Measurements from ENCODE around the gene EMILIN2. TPM values are rescaled to one million over a fixed set of nuclear protein-coding genes. Genes with fewer than 3 reads are reported as not detected.

Gene EMILIN2
- total RNA-seq, 1 experiment from 2014 or later, result 20.0 TPM

DNA sequence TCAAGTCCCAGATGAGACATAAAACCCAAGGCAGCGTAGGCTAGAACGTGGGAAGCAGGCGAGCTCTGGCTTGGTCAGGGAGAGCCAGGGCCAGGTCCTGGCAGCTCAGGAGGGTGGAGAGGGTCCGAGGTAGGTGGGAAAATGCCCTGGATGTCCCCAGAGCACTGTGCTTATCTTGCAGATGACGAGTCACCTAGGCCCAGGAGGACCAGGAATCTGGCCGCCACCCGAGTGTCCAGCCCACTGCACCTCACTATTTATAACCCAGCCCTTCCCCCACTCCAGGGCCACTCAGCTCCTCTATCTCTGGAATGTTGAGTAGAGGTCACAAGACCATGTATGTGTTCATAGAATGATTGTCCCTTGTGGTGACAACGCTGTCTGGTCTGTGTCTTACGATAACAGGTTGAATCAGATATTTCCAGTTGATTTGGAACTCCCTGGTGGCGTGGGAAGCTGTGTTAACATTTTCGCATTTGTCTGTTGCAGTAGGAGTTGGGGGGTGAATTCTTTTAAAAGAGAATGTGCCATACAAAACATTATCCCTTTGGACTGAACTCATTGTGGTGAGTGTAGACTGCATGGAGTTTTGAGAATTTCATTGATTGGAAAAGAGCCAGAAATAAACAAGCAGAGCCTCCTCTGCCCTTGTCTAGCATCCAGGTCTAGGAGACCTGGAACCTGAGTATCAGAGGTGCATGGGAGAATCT, 47.5 kb downstream of the EMILIN2 start:
- H3K18ac ChIP-seq (ENCODE audit: insufficient read length, low read depth, low read length), result no peak overlapping the region
- no peaks in the 10 kb centered on the region for H3K79me1 ChIP-seq (ENCODE audit: insufficient read depth, low read depth, low read length, poor library complexity, severe bottlenecking)
- H3K9me3 ChIP-seq (ENCODE audit: control insufficient read depth, low read depth, low read length), result no peaks in the 10 kb centered on the region
- H4K91ac ChIP-seq (ENCODE audit: insufficient read length, low read depth, low read length), result no peak overlapping the region
- H3K4ac ChIP-seq (ENCODE audit: low read depth, low read length), result no peak overlapping the region
- no peak overlapping the region for H4K8ac ChIP-seq (replicated peaks; ENCODE audit: insufficient read length, low read depth, low read length)
- H3T11ph ChIP-seq (ENCODE audit: low read length), result no peak overlapping the region
- DNase-seq, result no peak
- no peak overlapping the region for H3K27ac ChIP-seq (ENCODE audit: insufficient read length, low read depth, low read length)
- no peak overlapping the region for H2BK12ac ChIP-seq (ENCODE audit: insufficient read length, low read depth, low read length)
- Mint-ChIP-seq H3K4me1 (peaks cover 30 to 39% of the 10 kb centered on the region in 2 experiments), H3K36me3 (ENCODE audit: insufficient read depth in 1 of 3, low read depth in 3 of 3) (peaks cover 4 to 12% (median 4%) of the 10 kb centered on the region in 3 experiments; a peak in 4 of 7 replicates), H3K9me3 (peaks cover 3 to 9% of the 10 kb centered on the region in 2 experiments; a peak in 4 of 5 replicates), H3K27me3 (ENCODE audit: low read depth) (peaks cover 9% of the 10 kb centered on the region), H3K4me3 (no peak overlapping the region), H3K27ac (no peak overlapping the region)
- no peak overlapping the region for H2BK5ac ChIP-seq (ENCODE audit: insufficient read length, low read length)
- no peaks in the 10 kb centered on the region; the same call in 1 of the 2 replicates for H3K4me1 ChIP-seq (ENCODE audit: insufficient read depth, low read length)
- no peaks in the 10 kb centered on the region for H3K23me2 ChIP-seq (ENCODE audit: insufficient read length, low read depth, low read length, poor library complexity, severe bottlenecking)
- no peak for TF ChIP-seq CTCF (conservative IDR thresholded peaks at IDR 0.05)
- H3K56ac ChIP-seq (ENCODE audit: insufficient read length, low read depth, low read length), result no peak overlapping the region
- no peak overlapping the region for H3K14ac ChIP-seq (ENCODE audit: insufficient read depth, low read length)
- no peak overlapping the region for H2BK20ac ChIP-seq (ENCODE audit: low read depth, low read length, poor library complexity, severe bottlenecking)
- H4K20me1 ChIP-seq (ENCODE audit: control insufficient read depth, insufficient read depth, insufficient read length), result no peaks in the 10 kb centered on the region
- no CpG with 5 or more reads among the region's 11 CpGs for WGBS (ENCODE audit: extremely low coverage, insufficient read length, low lambda C conversion rate)
- H3K27me3 ChIP-seq (ENCODE audit: insufficient read depth, low read length), result no peaks in the 10 kb centered on the region
- no peak overlapping the region for H3K4me2 ChIP-seq (ENCODE audit: insufficient read depth, insufficient read length, low read length)
- H2AFZ ChIP-seq (ENCODE audit: low read length), result no peak overlapping the region
- H3K9ac ChIP-seq (ENCODE audit: extremely low read depth, insufficient read length, low read length), result no peak overlapping the region
- no peak overlapping the region for H2AK5ac ChIP-seq (ENCODE audit: insufficient read length, low read length)
- no peak overlapping the region for H2BK15ac ChIP-seq (ENCODE audit: low read depth, low read length)
- no peak overlapping the region for H3K23ac ChIP-seq (ENCODE audit: insufficient read length, low read depth, low read length)
- no peak overlapping the region for H2BK120ac ChIP-seq (ENCODE audit: low read depth, low read length, poor library complexity, severe bottlenecking)
- no peaks in the 10 kb centered on the region for H3K79me2 ChIP-seq (ENCODE audit: insufficient read depth, low read length)
- no peak overlapping the region for H4K5ac ChIP-seq (ENCODE audit: insufficient read length, low read depth, low read length)
